ENCODE measurements around the gene SLC25A27.

The SLC25A27 gene

DNA sequence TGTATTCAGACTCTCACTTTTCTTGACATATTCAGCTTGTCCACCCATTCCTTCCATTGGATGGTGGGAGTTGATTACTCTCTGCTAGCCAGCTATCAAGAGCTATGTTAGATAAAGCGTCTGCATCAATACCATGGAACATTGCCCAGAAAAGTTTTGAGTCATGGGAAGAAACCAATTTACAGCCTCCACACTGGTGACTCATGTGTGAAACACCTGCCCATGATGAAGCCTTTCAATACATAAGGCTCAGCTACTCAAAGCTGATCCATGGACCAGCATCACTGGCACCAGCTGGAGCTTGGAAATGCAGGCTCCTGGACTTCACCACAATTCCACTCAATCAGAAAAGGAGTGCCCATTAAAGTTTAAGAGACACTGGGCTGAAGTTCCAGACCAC is 66.3 kb downstream of the SLC25A27 start:
- DNase-seq (ENCODE audit: low spot score) = no peak

DNA sequence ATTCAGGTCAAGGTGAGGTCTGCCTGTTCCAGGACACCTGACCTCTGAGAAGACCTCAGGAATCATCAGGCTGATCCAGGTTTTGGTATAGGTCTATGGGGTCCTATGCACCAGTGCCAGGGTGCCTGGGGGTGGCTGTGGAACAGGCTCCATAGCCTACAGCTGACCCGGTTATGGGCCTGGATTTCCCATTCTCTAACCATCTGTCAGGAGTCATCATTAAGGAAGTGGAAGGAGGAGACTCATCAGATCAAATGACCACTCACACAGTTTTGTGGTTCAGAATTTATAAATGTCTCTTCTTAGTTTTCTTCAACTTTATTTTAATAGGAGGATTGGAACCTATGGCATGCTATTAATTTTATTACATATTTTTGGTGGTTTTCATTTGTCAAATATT is 67.6 kb downstream of the SLC25A27 start:
- no peak for DNase-seq (ENCODE audit: low spot score)

Data from putamen (tissue), 1 donor.